K562 (cell line): ENCODE results near the gene S100A2. TPM values are rescaled to one million over a fixed set of nuclear protein-coding genes. Genes with fewer than 3 reads are reported as not detected.

ENCODE experiments used
- ATAC-seq: fragments of 200-7000 bp; cut with Tn5 transposase; 3 replicates; pipeline ENCODE4 v1.9.1; 2020; ENCODE audit warnings: moderate library complexity
- BruUV-seq: library from RNA; stranded (reverse); fragments of 400-500 nt; replicated peaks from 2 replicates; lab custom pipeline; 2021; lab: Mats Ljungman, UMichigan
- CTCF ChIA-PET: fragments of 300-600 bp; formaldehyde crosslinking; extraction: SDS; loops from one replicate; lab custom pipeline; 2021; ENCODE audit warnings: low intra/inter-chr PET ratio; lab: Yijun Ruan, JAX
- POLR2A ChIA-PET: fragments of 300-600, 350-650 bp; sonication (Branson Sonifier 250); formaldehyde crosslinking; extraction: SDS; loops from one replicate; lab custom pipeline; 2021; ENCODE audit warnings: antibody characterized with exemption, inconsistent platforms; lab: Yijun Ruan, JAX
- DNase-seq, 4 experiments: peaks; one replicate each; pipeline versions ENCODE4 v3.0.0 to v3.0.0-alpha.2; 2011 to 2018; ENCODE audit warnings: low spot score in 3 of 4, mixed read lengths in 3 of 4; ENCODE audit errors: extremely low read depth in 1 of 4
- FAIRE-seq: peaks from 2 replicates; lab custom pipeline; 2011; peaks lifted over from hg19 to GRCh38; lab: Jason Lieb, UNC
- H2AFZ ChIP-seq: 2 replicates; pipeline ENCODE4 v1.6.0; 2011; ENCODE audit warnings: low read depth, low read length, control low read depth, inconsistent platforms
- H3K27ac ChIP-seq: fragments of 200-600 bp; 3 replicates; pipeline ENCODE4 v1.8.0; 2011; ENCODE audit warnings: low read depth, mild to moderate bottlenecking, control low read depth, inconsistent platforms, low read length, moderate library complexity, mixed read lengths; ENCODE audit errors: extremely low read depth
- H3K27me3 ChIP-seq, 2 experiments: fragments of 300-600 bp in 1 of 2; 2 replicates in 1 of 2; 3 replicates in 1 of 2; pipeline versions ENCODE4 v1.6.0 to v1.8.0; 2011; ENCODE audit warnings: inconsistent platforms in 2 of 2, low read length in 2 of 2, mild to moderate bottlenecking in 1 of 2, mixed read lengths in 1 of 2, moderate library complexity in 1 of 2; ENCODE audit not compliant: control insufficient read depth in 2 of 2, insufficient read depth in 2 of 2
- H3K36me3 ChIP-seq: fragments of 300-600 bp; 3 replicates; pipeline ENCODE4 v1.8.0; 2011; ENCODE audit warnings: mild to moderate bottlenecking, low read length, inconsistent platforms; ENCODE audit not compliant: control insufficient read depth, insufficient read depth
- H3K4me1 ChIP-seq, 2 experiments: fragments of 200-600 bp in 1 of 2; replicated peaks in 1 of 2; 2 replicates in 1 of 2; 3 replicates in 1 of 2; pipeline versions ENCODE4 v1.5.1 to v1.8.0; 2011; ENCODE audit warnings: inconsistent platforms in 2 of 2, low read length in 2 of 2, mild to moderate bottlenecking in 1 of 2, mixed read lengths in 1 of 2, moderate library complexity in 1 of 2; ENCODE audit not compliant: control insufficient read depth in 2 of 2, insufficient read depth in 2 of 2
- H3K4me2 ChIP-seq: 2 replicates; pipeline ENCODE4 v1.6.1; 2011; ENCODE audit warnings: low read length, control low read depth, inconsistent platforms, mixed read lengths; ENCODE audit not compliant: insufficient read depth
- H3K4me3 ChIP-seq: fragments of 200-600 bp; sonication (generic), shearing (Covaris generic); 2 replicates; pipeline ENCODE4 v1.5.1; 2016; ENCODE audit warnings: control low read depth, inconsistent platforms
- H3K79me2 ChIP-seq: fragments of 200-600 bp; 3 replicates; pipeline ENCODE4 v1.8.0; 2011; ENCODE audit warnings: low read length, inconsistent platforms; ENCODE audit not compliant: control insufficient read depth, insufficient read depth
- H3K9ac ChIP-seq, 2 experiments: 2 replicates each; pipeline versions ENCODE4 v1.6.0 to v1.6.1; 2011; ENCODE audit warnings: low read depth in 2 of 2, low read length in 2 of 2, control low read depth in 1 of 2, inconsistent platforms in 1 of 2, mild to moderate bottlenecking in 1 of 2, mixed read lengths in 1 of 2; ENCODE audit not compliant: insufficient read depth in 1 of 2
- H3K9me1 ChIP-seq: one replicate; pipeline ENCODE4 v1.6.0; 2011; ENCODE audit warnings: inconsistent platforms, mild to moderate bottlenecking, low read length, moderate library complexity; ENCODE audit not compliant: control insufficient read depth, insufficient read depth
- H3K9me3 ChIP-seq: replicated peaks from 2 replicates; pipeline ENCODE4 v1.5.1; 2011; ENCODE audit warnings: low read depth, low read length, inconsistent platforms; ENCODE audit not compliant: control insufficient read depth, insufficient read depth
- H4K20me1 ChIP-seq: replicated peaks from 2 replicates; pipeline ENCODE4 v1.6.1; 2011; ENCODE audit warnings: low read length, inconsistent platforms, mixed read lengths; ENCODE audit not compliant: control insufficient read depth, insufficient read depth
- ATF3 ChIP-seq, 2 experiments: fragments of 450-650 bp in 1 of 2; sonication (generic) in 1 of 2; formaldehyde crosslinking in 1 of 2; IDR thresholded peaks in 1 of 2; conservative IDR thresholded peaks in 1 of 2; 2 replicates each; pipeline versions ENCODE4 v1.6.1 to v1.8.1; 2016 to 2023; ENCODE audit warnings: mild to moderate bottlenecking in 2 of 2, moderate library complexity in 2 of 2, inconsistent platforms in 1 of 2, missing genetic modification reagents in 1 of 2
- BRCA1 ChIP-seq, 2 experiments: fragments of 450-650 bp in 1 of 2; sonication (generic) in 1 of 2; formaldehyde crosslinking in 1 of 2; IDR thresholded peaks; 2 replicates each; pipeline versions ENCODE4 v1.5.0 to v1.6.1; 2017 to 2020; ENCODE audit warnings: mild to moderate bottlenecking in 1 of 2, missing genetic modification reagents in 1 of 2
- CEBPG ChIP-seq, 3 experiments: fragments of 200-800 bp in 1 of 3; sonication (Bioruptor generic) in 1 of 3; sonication (generic) in 1 of 3; formaldehyde crosslinking in 1 of 3; IDR thresholded peaks in 2 of 3; conservative IDR thresholded peaks in 1 of 3; 2 replicates each; pipeline versions ENCODE4 v1.6.1 to v1.8.0; 2016 to 2022; ENCODE audit warnings: missing compliant biosample characterization in 2 of 3, missing genetic modification characterization in 2 of 3, mild to moderate bottlenecking in 1 of 3, missing genetic modification reagents in 1 of 3
- DNMT1 ChIP-seq: fragments of 450-650 bp; IDR thresholded peaks from 2 replicates; pipeline ENCODE4 v1.6.1; 2016; ENCODE audit warnings: antibody characterized with exemption, mild to moderate bottlenecking
- GATAD2B ChIP-seq: fragments of 450-650 bp; IDR thresholded peaks from 2 replicates; pipeline ENCODE4 v1.6.1; 2017; ENCODE audit warnings: mild to moderate bottlenecking, borderline replicate concordance
- PBX2 ChIP-seq, 2 experiments: IDR thresholded peaks in 1 of 2; conservative IDR thresholded peaks in 1 of 2; 2 replicates each; pipeline ENCODE4 v1.6.1; 2016; ENCODE audit warnings: low read depth in 2 of 2, mild to moderate bottlenecking in 1 of 2, missing compliant biosample characterization in 1 of 2, missing genetic modification characterization in 1 of 2, moderate library complexity in 1 of 2
- WGBS: fragments of 100-300 bp; shearing (Covaris generic); methylation state at CpG from one replicate; pipeline ENCODE4 v1.1.6; 2016; ENCODE audit warnings: low coverage, mixed read lengths; ENCODE audit not compliant: insufficient coverage; ENCODE audit errors: missing lambda C conversion rate; 5-methylcytosine and 5-hydroxymethylcytosine counted together
- in situ Hi-C: fragments of 300-500 bp; cut with MboI; formaldehyde crosslinking; loops from 4 replicates; pipeline ENCODE4 v1.15.0; 2018; ENCODE audit warnings: inconsistent platforms, mixed read lengths
- intact Hi-C: fragments of 100-400 bp; cut with micrococcal nuclease; formaldehyde crosslinking; loops from 2 replicates; pipeline ENCODE4 v1.14.2; 2022
- polyA plus RNA-seq, 8 experiments: library from polyadenylated mRNA; depleted of rRNA in 4 of 8; stranded (reverse) in 5 of 8; unstranded in 3 of 8; fragments of >200 nt; fragmentation: Nextera tagmentation in 2 of 8; fragmentation: Illumina TruSeq in 1 of 8; extraction: Ambion mirVana in 2 of 8; extraction: Trizol in 1 of 8; gene quantifications; 2 replicates each; pipeline versions ENCODE4 v1.2.1 to v1.2.3, GENCODE V29; 2011 to 2014; ENCODE audit warnings: inconsistent platforms in 1 of 8, missing spikeins in 1 of 8
- total RNA-seq, 7 experiments: library from RNA; depleted of rRNA in 6 of 7; stranded (reverse); fragments of >200 nt in 6 of 7; fragmentation: Illumina TruSeq in 2 of 7; extraction: Trizol in 2 of 7; gene quantifications; 2 replicates each; pipeline versions ENCODE4 v1.2.1 to v1.2.3, GENCODE V29; 2011 to 2021; ENCODE audit warnings: low replicate concordance in 1 of 7
- TF ChIP-seq, protein P1 (sequence below): fragments of 450-650 bp; formaldehyde crosslinking; IDR thresholded peaks from 2 replicates; pipeline ENCODE4 v1.4.0; 2020; ENCODE audit warnings: mild to moderate bottlenecking, mixed read lengths
- TF ChIP-seq, protein P2 (sequence below): IDR thresholded peaks from 2 replicates; pipeline ENCODE4 v1.6.1; 2016; ENCODE audit warnings: missing genetic modification characterization, missing compliant biosample characterization

The S100A2 gene
- total and polyA plus RNA-seq, 9 of the 15 experiments (the other 6 are each of a cell fraction or from before 2014, with no cell fraction given): 0.28 to 0.65 (median 0.44) TPM; not detected in 4

- TF ChIP-seq CEBPG (CRISPR knock-in tag; IDR thresholded peaks at IDR 0.05) (no peak), CEBPG (tag; conservative IDR thresholded peaks at IDR 0.05 in 1 of 2, IDR thresholded peaks at IDR 0.05 in 1 of 2) (no peak), DNMT1 (no peak), PBX2 (CRISPR knock-in tag; IDR thresholded peaks at IDR 0.05; ENCODE audit: low read depth) (no peak), PBX2 (tag; conservative IDR thresholded peaks at IDR 0.05; ENCODE audit: low read depth) (no peak), BRCA1 (IDR thresholded peaks at IDR 0.05) (no peak), BRCA1 (CRISPR knock-in tag; IDR thresholded peaks at IDR 0.05) (peak; percentile 52; the same call in 1 of the 2 replicates)
Observed at GRCh38 chr1:153544453-153545066, 21.1 kb downstream of the S100A2 start (continued).

DNA sequence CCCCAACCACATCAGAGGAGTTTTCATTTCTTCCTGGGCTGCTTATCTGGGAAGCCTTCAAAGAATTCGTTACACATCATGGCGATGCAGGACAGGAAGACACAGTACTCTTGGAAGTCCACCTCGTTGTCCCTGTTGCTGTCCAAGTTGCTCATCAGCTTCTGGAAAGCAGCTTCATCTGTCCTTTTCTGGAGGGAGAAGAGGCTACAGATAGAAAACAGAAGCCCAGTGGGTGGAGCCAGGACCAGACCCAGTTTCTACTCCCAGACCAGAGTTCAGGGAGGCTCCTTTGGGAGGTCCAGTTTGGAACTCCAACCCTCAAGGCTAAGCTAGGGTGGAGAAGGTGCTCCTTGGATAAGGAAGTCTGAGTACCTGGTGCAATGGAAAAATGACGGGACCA, 21.9 kb downstream of the S100A2 start:
- WGBS: 28% methylated on average over 4 of the region's 4 CpGs
- H3K27me3 ChIP-seq: no peaks in the 10 kb centered on the region
- ATAC-seq: no peak
- no peaks in the 10 kb centered on the region for H3K79me2 ChIP-seq
- intact Hi-C loops (no loop called here), in situ Hi-C loops (no loop called here)
- peak overlapping the region; percentile 71; the same call in 1 of the 2 replicates for H3K4me2 ChIP-seq
- DNase-seq: no peak
- peak overlapping the region; percentile 80 for H2AFZ ChIP-seq
- H3K4me3 ChIP-seq: no peak overlapping the region
- POLR2A ChIA-PET: interaction anchor here (0.6 to 2.2 kb wide), 3 partner anchors 18 to 1599 kb away, joined by 3 to 9 read pairs (median 3); partner anchors contain the start of gene S100A13
- peaks cover 77 to 80% of the 10 kb centered on the region in 2 experiments for H3K4me1 ChIP-seq
- H3K9ac ChIP-seq: peak overlapping the region; percentile 10 to 32; a peak in 2 of 4 replicates
- CTCF ChIA-PET: no interaction called here
- no TSS peak for BruUV-seq
- FAIRE-seq: no peak
- H3K36me3 ChIP-seq: no peaks in the 10 kb centered on the region
- TF ChIP-seq, protein P1, sequence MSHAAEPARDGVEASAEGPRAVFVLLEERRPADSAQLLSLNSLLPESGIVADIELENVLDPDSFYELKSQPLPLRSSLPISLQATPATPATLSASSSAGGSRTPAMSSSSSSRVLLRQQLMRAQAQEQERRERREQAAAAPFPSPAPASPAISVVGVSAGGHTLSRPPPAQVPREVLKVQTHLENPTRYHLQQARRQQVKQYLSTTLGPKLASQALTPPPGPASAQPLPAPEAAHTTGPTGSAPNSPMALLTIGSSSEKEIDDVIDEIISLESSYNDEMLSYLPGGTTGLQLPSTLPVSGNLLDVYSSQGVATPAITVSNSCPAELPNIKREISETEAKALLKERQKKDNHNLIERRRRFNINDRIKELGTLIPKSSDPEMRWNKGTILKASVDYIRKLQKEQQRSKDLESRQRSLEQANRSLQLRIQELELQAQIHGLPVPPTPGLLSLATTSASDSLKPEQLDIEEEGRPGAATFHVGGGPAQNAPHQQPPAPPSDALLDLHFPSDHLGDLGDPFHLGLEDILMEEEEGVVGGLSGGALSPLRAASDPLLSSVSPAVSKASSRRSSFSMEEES (CRISPR knock-in tag): no peak
- no peak for TF ChIP-seq GATAD2B
- TF ChIP-seq ATF3 (IDR thresholded peaks at IDR 0.05): no peak
- no peak for TF ChIP-seq ATF3 (CRISPR knock-in tag; conservative IDR thresholded peaks at IDR 0.05)
- TF ChIP-seq, protein P2, sequence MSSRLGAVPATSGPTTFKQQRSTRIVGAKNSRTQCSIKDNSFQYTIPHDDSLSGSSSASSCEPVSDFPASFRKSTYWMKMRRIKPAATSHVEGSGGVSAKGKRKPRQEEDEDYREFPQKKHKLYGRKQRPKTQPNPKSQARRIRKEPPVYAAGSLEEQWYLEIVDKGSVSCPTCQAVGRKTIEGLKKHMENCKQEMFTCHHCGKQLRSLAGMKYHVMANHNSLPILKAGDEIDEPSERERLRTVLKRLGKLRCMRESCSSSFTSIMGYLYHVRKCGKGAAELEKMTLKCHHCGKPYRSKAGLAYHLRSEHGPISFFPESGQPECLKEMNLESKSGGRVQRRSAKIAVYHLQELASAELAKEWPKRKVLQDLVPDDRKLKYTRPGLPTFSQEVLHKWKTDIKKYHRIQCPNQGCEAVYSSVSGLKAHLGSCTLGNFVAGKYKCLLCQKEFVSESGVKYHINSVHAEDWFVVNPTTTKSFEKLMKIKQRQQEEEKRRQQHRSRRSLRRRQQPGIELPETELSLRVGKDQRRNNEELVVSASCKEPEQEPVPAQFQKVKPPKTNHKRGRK: no peak
- no peaks in the 10 kb centered on the region for H3K9me3 ChIP-seq
- no peaks in the 10 kb centered on the region for H3K9me1 ChIP-seq
- H3K27ac ChIP-seq: peak overlapping the region; percentile 20; the same call in 1 of the 3 replicates
- H4K20me1 ChIP-seq: no peaks in the 10 kb centered on the region
